HG03378 (cell line): ENCODE measurements around the gene MARCHF6.
"Not testable (repeated sequence)": the region's sequence is repeated elsewhere in the genome, so short reads cannot be mapped to it uniquely, and the experiment has no call there.

Source experiments
- ATAC-seq: cut with Tn5 transposase; IDR thresholded peaks from one replicate; pipeline ENCODE4 v1.9.1; 2021; ENCODE audit warnings: mild to moderate bottlenecking, moderate library complexity; ENCODE audit not compliant: unreplicated experiment

The MARCHF6 gene

DNA sequence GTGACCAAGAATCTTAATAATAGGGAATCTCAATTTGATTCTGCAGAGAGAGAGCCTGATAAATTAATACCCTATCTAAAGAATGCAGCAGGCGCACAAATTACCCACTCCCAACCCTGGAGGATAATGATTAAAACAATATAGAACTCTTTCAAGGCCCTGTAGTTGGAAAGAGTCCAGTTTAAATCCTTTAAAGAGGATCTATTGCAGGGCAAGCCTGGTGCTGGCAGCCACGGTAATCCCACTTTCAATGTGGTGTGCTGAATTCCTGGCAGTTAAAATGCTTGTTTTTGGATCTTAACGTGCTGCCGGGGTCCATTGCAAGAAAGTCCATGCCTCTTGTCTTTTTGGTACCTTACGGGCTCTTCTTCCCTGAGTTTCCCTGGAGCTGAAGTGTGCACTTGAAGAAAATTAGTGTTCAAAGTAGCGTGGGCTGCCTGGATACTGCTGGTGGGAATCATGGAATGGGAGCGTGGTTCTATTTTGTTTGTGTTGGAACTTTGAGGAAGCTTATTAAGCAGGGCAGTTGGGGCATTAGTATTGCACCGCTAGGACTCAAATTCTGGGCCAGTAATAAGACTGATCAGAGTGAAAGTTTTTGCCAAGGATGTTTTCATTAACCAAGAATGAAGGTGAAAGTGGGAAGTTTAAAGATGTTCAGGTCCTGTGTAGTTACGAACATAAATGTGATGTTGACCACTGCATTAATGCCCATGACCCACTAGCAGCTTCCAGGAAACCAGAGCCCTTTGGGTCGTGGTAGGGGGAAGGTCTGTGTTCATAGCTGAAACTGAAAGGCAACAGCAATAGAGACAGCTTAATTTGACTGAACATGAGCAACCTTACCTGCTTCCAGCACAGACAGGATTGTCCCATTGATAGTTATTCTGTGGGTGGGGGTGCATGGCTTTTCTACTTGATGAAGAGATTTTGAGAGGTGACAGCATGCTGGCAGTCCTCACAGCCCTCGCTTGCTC is 20.8 kb downstream of the MARCHF6 start:
- no peak for ATAC-seq

GRCh38 chr5:10375146-10375545 is 21.7 kb downstream of the MARCHF6 start:
- not testable (repeated sequence) for ATAC-seq

GRCh38 chr5:10376544-10376943 is 23.0 kb downstream of the MARCHF6 start:
- no peak for ATAC-seq

GRCh38 chr5:10377081-10377480 is 23.6 kb downstream of the MARCHF6 start:
- ATAC-seq: no peak

- no peak for ATAC-seq
Observed at GRCh38 chr5:10381803-10382202, 28.3 kb downstream of the MARCHF6 start.

GRCh38 chr5:10384483-10384882 is 31.0 kb downstream of the MARCHF6 start:
- ATAC-seq: no peak

DNA sequence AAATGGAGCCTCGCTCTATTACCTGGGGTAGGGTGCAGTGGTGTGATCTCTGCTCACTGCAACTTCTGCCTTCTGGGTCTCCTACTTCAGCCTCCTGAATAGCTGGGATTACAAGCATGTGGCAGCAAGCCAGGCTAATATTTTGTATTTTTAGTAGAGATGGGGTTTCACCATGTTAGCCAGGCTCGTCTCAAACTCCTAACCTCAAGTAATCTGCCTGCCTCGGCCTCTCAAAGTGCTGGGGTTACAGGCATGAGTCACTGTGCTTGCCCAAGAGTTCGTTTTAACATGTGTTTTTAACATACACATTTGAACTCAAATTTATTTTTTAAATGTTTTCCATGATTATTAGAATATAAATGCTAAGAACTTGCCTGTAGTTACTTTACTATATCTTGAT is 34.2 kb downstream of the MARCHF6 start:
- ATAC-seq: no peak

- ATAC-seq: no peak
Observed at GRCh38 chr5:10391130-10391529, 37.6 kb downstream of the MARCHF6 start.

GRCh38 chr5:10392567-10393328 is 39.3 kb downstream of the MARCHF6 start:
- ATAC-seq: not testable (repeated sequence)

DNA sequence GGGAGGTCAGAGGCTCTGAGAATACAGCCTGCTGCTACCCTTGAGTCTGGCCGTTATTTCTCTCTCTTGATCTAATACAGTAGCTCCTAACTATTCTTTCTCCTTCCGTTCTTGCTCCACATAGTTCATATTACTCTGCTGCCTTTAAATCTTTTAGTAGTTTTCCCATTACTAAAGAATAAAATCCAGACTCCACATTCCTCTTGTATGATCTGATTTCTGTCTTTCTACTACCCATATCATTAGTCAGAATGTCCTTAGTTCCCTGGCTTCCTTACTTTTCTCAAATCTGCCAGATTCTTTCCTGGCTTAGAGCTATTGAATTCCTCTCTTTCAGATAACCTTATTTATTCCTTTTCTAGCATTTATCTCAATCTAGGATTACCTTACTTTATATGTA is 40.0 kb downstream of the MARCHF6 start:
- no peak for ATAC-seq

GRCh38 chr5:10396552-10396951 is 43.1 kb downstream of the MARCHF6 start:
- no peak for ATAC-seq

- no peak for ATAC-seq
Observed at GRCh38 chr5:10399839-10400238, 46.3 kb downstream of the MARCHF6 start.

DNA sequence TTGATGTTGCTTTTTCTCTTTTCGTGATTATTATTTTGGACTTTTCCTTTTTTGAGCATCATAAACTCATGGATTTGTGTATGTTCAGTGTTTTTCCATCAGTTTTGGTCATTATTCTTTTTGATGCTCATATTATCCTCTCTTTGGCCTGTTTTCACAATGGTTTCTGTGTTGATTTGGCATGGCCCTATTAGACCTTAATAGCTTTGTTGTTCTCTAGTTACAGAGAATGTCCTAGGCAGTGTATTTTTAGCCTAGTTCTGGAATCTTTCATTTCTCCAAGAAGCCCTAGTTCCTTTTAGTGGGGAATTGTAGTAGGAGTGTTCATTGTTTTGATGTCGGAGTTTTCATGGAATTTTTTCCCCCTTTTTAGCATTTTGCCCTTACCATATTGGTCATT is 46.9 kb downstream of the MARCHF6 start:
- no peak for ATAC-seq

DNA sequence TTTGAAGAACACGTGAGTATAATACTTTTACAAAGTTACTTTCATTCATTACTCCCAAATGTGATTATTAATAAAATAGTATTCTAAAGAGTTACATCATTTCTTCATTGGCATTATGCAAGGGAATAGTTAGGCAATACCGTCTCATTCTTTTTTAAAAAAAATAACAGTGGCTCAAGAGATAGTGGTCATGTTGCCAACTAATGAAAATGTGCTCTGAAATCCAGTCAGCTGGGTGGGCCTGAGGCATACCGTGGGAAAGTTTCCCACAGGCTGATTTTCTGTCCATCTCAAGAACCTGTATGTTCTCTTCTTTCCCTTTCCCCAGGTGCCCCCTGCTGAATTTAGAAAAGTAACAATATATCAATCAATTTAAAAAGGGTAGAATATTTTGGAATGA is 47.3 kb downstream of the MARCHF6 start:
- no peak for ATAC-seq

GRCh38 chr5:10401498-10401897 is 48.0 kb downstream of the MARCHF6 start:
- peak; percentile 77 for ATAC-seq
